Sigmoid colon (tissue), 4 donors: Measurements from ENCODE around the gene ARHGEF6.

Experiments used
- EP300 ChIP-seq, 4 donors: sonication (generic); formaldehyde crosslinking; IDR thresholded peaks; one replicate each; pipeline ENCODE4 v1.6.1; 2017; ENCODE audit warnings: antibody characterized with exemption in 4 of 4
- POLR2A ChIP-seq, 2 donors: fragments of 450-650 bp; IDR thresholded peaks; one replicate each; pipeline ENCODE4 v1.6.1; 2016; ENCODE audit warnings: antibody characterized with exemption in 2 of 2, mild to moderate bottlenecking in 2 of 2, moderate library complexity in 2 of 2
- TF ChIP-seq, protein P1 (sequence below), 4 experiments: fragments of 450-650 bp in 3 of 4; fragments of 200-600 bp in 1 of 4; IDR thresholded peaks; one replicate each; pipeline ENCODE4 v1.5.1; 2016 to 2019; ENCODE audit warnings: antibody characterized with exemption in 4 of 4, mild to moderate bottlenecking in 3 of 4, moderate library complexity in 2 of 4

DNA sequence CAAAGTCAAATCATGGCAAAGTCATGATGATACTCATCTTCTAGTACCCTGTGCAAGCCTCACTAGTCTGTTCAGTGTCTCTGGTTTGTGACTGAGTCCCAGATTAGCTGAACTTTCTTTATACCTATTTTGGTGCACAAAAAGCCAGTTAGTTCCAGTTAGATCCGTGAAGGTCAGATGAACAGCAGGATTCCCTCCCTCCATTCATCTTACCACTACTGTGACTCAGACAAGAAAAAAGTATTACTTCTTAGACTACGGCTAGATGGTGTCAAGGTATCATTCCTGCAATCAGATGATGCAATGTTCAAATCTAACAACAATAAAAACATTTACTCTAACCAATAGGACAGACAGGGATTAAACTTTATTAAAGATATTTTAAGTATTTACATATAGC lies 30.4 kb downstream of the ARHGEF6 start:
- TF ChIP-seq, protein P1, sequence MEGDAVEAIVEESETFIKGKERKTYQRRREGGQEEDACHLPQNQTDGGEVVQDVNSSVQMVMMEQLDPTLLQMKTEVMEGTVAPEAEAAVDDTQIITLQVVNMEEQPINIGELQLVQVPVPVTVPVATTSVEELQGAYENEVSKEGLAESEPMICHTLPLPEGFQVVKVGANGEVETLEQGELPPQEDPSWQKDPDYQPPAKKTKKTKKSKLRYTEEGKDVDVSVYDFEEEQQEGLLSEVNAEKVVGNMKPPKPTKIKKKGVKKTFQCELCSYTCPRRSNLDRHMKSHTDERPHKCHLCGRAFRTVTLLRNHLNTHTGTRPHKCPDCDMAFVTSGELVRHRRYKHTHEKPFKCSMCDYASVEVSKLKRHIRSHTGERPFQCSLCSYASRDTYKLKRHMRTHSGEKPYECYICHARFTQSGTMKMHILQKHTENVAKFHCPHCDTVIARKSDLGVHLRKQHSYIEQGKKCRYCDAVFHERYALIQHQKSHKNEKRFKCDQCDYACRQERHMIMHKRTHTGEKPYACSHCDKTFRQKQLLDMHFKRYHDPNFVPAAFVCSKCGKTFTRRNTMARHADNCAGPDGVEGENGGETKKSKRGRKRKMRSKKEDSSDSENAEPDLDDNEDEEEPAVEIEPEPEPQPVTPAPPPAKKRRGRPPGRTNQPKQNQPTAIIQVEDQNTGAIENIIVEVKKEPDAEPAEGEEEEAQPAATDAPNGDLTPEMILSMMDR (IDR thresholded peaks at IDR 0.05) = no peak
- no peak for TF ChIP-seq EP300 (IDR thresholded peaks at IDR 0.05)
- TF ChIP-seq POLR2A (IDR thresholded peaks at IDR 0.05) = no peak
